OCI-M2 (cell line): ENCODE data around the gene ROGDI.

Experiments used
- DNase-seq: peaks from one replicate; lab custom pipeline; 2025; ENCODE audit not compliant: unreplicated experiment; lab: John Stamatoyannopoulos, UW

Gene ROGDI

GRCh38 chr16:4768549-4769305 is 33.7 kb downstream of the ROGDI start:
- peak; percentile 59 for DNase-seq

GRCh38 chr16:4767872-4768548 is 34.4 kb downstream of the ROGDI start:
- no peak for DNase-seq

DNA sequence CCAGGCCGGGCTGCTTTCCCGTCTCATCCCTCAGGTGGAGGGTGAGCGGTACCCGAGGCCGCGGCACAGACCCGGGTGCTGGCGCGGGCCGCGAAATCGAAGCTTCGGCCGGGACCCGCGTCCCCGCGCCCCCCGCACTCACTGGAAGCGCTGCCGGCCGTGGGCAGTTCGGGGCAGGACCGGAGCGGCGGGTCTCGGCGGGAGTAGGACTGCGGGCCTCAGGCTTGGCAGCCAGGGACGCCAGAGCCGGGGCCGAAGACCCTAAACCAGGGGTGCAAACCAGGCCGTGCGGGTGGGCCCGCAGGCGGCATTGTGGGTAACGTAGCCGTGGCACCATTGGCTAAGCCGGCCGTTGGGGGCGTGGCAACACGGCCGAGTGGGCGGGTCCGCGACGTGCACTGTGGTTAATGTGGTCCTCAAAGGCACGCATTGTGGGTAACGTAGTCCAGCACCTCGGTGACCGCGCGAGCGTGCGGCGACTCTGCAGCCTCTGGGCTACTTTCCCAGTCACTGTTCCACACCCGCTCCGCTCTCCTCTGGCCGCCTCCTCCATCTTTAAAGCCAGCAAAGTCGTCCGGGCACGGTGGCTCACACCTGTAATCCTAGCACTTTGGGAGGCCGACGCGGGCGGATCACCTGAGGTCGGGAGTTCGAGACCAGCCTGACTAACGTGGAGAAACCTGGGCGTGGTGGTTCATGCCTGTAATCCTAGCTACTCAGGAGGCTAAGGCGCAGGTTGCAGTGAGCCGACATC is 35.4 kb downstream of the ROGDI start, which contains the start of gene ZNF500:
Gene ZNF500 (minus strand): TSS at position 288 of the 754 bp plus-strand sequence. CDS start 1,184 bp downstream, outside the sequence.
- DNase-seq = peak; percentile 86

DNA sequence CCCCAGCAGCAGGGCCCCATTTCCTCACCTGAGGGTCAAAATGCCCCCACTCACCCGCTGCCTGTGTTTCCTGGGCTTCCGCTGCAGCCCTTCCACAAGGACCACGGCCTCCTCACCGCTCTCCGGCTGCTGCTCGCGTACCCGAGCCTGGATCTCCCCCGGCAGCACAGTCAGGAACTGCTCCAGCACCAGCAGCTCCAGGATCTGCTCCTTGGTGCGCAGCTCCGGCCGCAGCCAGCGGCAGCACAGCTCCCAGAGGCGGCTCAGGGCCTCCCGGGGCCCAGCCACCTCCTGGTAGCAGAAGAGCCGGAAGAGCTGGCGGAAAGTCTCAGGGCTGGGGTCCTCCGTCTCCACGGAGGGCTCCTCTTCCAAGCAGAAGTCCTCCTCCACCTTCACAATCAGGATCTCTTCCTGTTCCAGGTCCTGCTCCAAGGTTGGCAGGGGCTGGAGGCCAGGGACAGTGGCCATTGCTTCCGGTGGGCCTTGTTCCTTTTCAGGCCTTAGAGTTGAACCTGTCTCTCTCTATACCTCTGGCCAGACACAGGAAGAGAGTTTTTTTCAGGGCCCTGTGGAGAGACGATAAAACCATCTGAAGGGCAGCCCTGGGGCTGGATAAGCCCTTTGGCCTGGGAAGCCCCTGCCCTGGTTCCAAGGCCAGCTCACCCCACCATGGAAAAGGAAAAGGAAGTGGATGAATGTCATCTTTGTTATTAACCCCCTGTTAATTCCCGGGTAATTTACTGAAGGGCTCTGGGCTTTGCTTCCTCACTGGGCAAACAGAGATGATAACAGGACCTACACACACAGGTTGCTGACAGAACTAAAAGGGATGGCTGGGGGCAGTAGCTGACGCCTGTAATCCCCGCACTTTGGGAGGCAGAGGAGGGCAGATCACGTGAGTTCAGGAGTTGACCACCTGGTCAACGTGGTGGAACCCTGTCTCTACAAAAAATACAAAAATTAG is 36.6 kb downstream of the ROGDI start:
- no peak for DNase-seq

DNA sequence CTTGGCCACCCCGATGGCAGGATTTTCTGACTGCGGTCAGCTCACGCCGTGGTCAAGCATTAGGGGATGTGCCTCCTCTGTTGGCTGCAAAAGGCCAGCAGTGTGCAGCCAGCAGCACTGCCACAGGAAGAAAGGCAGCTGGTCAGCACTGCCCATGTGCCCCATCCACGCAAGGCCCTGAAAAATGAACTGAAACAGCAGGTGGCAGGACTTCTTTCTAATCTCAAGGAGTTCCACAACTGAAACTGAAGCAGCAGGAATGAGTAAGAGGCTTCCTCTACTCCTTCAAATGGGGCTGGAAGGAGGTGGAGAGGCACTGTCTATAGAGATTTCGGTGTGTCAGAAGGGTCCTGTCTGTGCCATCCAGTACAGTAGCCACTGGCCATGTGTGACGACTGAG is 38.6 kb downstream of the ROGDI start:
- DNase-seq = no peak

- DNase-seq = no peak
Measured at GRCh38 chr16:4762205-4762604, 40.2 kb downstream of the ROGDI start.

- DNase-seq = no peak
Measured at GRCh38 chr16:4760221-4760910, 42.1 kb downstream of the ROGDI start.

DNA sequence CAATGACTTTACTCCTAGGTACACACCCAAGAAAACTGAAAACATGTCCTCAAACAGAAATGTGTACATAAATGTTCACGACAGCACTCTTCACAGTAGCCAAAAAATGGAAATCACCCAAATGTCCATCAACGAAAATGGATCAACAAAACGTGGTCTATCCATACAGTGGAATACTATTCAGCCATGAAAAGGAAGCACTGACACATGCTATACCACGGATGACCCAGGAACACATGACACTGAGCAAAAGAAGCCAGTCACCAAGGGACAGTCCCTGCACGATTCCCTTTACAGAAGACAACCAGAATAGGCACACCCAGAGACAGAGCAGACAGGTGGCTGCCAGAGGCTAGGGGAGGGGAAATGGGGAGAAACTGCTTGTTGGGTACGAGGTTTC is 46.7 kb downstream of the ROGDI start:
- DNase-seq = no peak

DNA sequence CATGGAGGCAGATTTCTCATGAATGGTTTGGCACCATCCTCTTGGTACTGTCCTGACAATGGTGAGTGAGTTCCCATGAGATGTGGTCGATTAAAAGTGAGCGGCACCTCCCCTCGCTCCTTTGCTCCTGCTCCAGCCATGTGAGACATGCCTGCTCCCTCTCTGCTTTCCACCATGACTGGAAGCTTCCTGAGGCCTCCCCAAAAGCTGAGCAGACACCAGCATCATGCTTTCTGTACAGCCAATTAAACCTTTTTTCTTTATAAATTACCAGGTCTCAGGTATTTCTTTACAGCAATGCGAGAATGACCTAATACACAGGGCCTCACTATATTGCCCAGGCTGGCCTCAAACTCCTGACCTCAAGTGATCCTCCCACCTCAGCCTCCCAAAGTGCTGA is 47.6 kb downstream of the ROGDI start:
- DNase-seq = no peak

GRCh38 chr16:4753227-4753626 is 49.2 kb downstream of the ROGDI start:
- DNase-seq = no peak

- no peak for DNase-seq
Measured at GRCh38 chr16:4752351-4753100, 49.9 kb downstream of the ROGDI start.

GRCh38 chr16:4750896-4751295 is 51.5 kb downstream of the ROGDI start:
- DNase-seq = no peak

- no peak for DNase-seq
Measured at GRCh38 chr16:4749700-4750257, 52.7 kb downstream of the ROGDI start.

GRCh38 chr16:4748682-4749411 is 53.6 kb downstream of the ROGDI start:
- DNase-seq = no peak

DNA sequence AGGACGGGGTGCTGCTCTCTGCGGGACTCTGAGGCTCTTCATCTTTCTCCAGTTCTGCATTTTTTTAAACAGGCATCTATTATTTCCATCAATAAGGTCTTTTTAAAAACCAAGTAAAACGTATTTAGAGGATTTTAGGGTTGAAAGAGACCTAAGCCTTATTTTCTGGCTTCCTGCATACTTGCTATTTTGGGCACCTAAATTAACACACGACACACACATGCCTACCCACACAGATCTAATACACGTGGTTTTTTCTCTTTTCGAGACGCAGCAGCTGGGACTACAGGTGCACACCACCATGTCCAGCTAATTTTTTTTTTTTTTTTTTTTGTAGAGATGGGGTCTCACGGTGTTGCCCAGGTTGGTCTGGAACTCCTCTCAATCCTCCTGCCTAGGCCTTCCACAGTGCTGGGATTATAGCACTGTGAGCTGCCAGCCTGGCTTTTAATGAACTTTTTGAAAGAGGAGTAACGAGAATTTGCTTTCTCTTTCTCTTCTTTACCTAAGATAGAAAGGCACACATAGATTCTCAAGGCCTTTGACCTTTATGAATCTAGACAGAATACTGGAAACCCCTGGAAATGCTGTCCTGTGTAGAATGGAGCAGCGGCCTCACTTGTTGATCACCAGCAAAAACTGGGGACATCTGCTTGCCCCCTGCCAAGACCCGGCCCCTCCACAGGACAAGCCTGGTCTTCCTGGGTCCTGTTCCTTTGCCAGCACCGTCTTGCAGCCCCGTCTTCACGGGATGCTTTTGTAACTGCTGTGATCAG is 54.3 kb downstream of the ROGDI start:
- no peak for DNase-seq

DNA sequence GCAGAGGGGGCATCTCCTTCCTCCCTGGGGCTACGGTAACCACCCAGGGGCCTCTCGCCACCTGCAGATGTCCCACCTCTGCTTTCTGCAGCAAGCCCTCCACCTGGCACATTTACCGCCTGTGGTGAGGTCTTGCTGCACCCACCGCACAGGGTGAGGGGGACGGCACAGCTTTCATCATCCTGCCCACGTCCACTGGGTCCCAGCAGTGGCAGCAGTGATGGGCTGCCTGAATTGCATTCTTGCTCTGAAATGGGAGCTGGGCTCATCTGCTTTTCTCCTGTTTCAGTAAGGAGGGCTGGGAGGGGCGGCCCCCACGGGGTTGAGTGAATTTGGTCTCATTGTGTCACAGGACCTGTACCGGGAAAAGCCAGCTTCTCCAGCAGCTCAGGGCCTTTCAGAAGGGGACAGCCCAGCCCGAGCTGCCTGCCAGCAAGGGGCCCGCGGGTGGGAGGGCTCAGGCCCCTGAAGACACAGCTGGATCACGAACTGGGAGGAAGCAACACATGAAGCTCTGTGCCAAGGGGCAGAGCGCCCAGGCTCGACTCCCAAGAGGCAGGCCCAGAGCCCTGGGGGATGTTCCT is 55.4 kb downstream of the ROGDI start:
- no peak for DNase-seq
